HFFc6 (cell line): ENCODE results near the gene ATXN7L1. TPM values are rescaled to one million over a fixed set of nuclear protein-coding genes. Genes with fewer than 3 reads are reported as not detected.
A peak's percentile ranks its signal among the peaks of the same experiment; 100 is the strongest.
"Not testable (repeated sequence)": the region's sequence is repeated elsewhere in the genome, so short reads cannot be mapped to it uniquely, and the experiment has no call there.

ENCODE experiments used
- DNase-seq: peaks from one replicate; pipeline ENCODE4 v3.0.0-alpha.2; 2018
- H3K27ac Mint-ChIP-seq: 2 replicates; pipeline ENCODE4 v1.8.0; 2020; ENCODE audit warnings: mild to moderate bottlenecking, mixed read lengths
- H3K27me3 Mint-ChIP-seq: 2 replicates; pipeline ENCODE4 v1.8.0; 2021; ENCODE audit warnings: mild to moderate bottlenecking, moderate library complexity, mixed read lengths; ENCODE audit not compliant: insufficient read depth
- H3K36me3 Mint-ChIP-seq: 2 replicates; pipeline ENCODE4 v1.8.0; 2021; ENCODE audit warnings: low read depth, mixed read lengths
- H3K4me1 Mint-ChIP-seq: 2 replicates; pipeline ENCODE4 v1.8.0; 2020; ENCODE audit warnings: low read depth, mixed read lengths
- H3K4me3 Mint-ChIP-seq: 2 replicates; pipeline ENCODE4 v1.8.0; 2020; ENCODE audit warnings: mild to moderate bottlenecking, moderate library complexity, mixed read lengths
- H3K9me3 Mint-ChIP-seq: 2 replicates; pipeline ENCODE4 v1.8.0; 2020; ENCODE audit warnings: mild to moderate bottlenecking, mixed read lengths
- total RNA-seq, 6 experiments: library from RNA; stranded (reverse); fragmentation: NEBNext Ultra II Directional; extraction: Animal tissue kit (Norgen Biotek cat#: 25700); gene quantifications; 2 replicates in 1 of 6; 3 replicates in 5 of 6; pipeline ENCODE4 v1.2.3, GENCODE V29; 2021
- TF ChIP-seq, protein P1 (sequence below): fragments of 200-600 bp; sonication (generic); IDR thresholded peaks from 2 replicates; pipeline ENCODE4 v1.5.0; 2021; ENCODE audit warnings: antibody characterized with exemption, mild to moderate bottlenecking

ATXN7L1 gene
- total RNA-seq, 6 experiments from 2014 or later, result 8.4 to 11.4 (median 9.8) TPM

DNA sequence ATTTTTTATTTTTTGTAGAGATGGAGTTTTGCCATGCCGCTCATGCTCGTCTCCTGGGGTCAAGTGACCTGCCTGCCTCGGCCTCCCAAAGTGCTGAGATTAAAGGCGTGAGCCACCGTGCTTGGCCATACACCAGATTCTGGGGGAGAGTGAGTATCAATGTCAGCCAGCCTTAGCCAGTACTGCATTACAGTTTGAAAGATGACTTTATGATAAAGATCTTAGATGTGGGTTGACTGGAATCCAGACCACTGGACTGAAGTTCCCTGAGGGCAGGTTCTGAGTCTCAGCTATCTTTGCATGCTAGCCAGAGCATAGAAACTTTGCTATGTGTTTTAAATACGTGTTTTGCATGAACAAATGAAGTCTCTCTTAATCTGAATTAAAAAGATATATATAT lies 177.9 kb downstream of the ATXN7L1 start:
- Mint-ChIP-seq H3K4me1 (no peaks in the 10 kb centered on the region), H3K36me3 (no peaks in the 10 kb centered on the region; the same call in 1 of the 2 replicates), H3K27ac (no peak overlapping the region), H3K4me3 (no peak overlapping the region), H3K27me3 (no peaks in the 10 kb centered on the region; the same call in 1 of the 2 replicates), H3K9me3 (peaks cover 5% of the 10 kb centered on the region; the same call in 1 of the 2 replicates)
- no peak for DNase-seq
- TF ChIP-seq, protein P1, sequence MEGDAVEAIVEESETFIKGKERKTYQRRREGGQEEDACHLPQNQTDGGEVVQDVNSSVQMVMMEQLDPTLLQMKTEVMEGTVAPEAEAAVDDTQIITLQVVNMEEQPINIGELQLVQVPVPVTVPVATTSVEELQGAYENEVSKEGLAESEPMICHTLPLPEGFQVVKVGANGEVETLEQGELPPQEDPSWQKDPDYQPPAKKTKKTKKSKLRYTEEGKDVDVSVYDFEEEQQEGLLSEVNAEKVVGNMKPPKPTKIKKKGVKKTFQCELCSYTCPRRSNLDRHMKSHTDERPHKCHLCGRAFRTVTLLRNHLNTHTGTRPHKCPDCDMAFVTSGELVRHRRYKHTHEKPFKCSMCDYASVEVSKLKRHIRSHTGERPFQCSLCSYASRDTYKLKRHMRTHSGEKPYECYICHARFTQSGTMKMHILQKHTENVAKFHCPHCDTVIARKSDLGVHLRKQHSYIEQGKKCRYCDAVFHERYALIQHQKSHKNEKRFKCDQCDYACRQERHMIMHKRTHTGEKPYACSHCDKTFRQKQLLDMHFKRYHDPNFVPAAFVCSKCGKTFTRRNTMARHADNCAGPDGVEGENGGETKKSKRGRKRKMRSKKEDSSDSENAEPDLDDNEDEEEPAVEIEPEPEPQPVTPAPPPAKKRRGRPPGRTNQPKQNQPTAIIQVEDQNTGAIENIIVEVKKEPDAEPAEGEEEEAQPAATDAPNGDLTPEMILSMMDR, result no peak

DNA sequence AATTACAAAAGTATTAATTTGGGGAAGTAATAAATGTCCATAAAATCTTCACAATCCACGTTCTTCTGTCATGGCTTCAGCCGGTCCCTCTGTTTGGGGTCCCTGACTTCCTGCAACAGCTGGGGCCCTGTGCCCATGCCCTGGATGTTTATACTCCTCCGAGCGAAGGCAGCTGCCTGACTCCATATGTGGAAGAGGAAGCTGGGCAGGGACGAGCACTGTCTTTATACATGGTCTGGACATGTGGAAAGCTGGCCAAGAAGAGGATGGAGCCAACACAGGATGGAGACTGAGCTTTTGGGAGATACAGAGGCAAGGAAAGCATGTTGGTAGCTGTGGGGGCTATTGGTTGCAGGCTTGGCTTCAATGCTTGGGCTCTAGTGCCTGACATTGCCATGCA lies 178.6 kb downstream of the ATXN7L1 start:
- no peak overlapping the region for H3K27ac Mint-ChIP-seq
- no peak for DNase-seq
- H3K36me3 Mint-ChIP-seq, result no peaks in the 10 kb centered on the region; the same call in 1 of the 2 replicates
- H3K9me3 Mint-ChIP-seq, result peaks cover 5% of the 10 kb centered on the region; the same call in 1 of the 2 replicates
- no peak overlapping the region for H3K4me3 Mint-ChIP-seq
- TF ChIP-seq, protein P1, result no peak
- peaks cover under 1% of the 10 kb centered on the region; the same call in 1 of the 2 replicates for H3K27me3 Mint-ChIP-seq
- no peaks in the 10 kb centered on the region for H3K4me1 Mint-ChIP-seq

DNA sequence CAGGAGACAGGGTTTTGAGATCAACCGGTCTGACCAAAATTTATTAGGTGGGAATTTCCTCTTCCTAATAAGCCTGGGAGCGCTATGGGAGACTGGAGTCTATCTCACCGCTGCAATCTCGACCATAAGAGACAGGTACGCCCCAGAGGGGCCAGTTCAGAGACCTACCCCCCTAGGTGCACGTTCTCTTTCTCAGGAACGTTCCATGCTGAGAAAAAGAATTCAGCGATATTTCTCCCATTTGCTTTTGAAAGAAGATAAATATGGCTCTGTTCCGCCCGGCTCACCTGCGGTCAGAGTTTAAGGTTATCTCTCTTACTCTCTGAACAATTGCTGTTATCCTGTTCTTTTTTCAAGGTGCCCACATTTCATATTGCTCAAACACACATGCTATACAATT lies 179.2 kb downstream of the ATXN7L1 start:
- H3K36me3 Mint-ChIP-seq, H3K27me3 Mint-ChIP-seq, DNase-seq, H3K4me3 Mint-ChIP-seq, H3K9me3 Mint-ChIP-seq, H3K27ac Mint-ChIP-seq, H3K4me1 Mint-ChIP-seq: not testable (repeated sequence)

DNA sequence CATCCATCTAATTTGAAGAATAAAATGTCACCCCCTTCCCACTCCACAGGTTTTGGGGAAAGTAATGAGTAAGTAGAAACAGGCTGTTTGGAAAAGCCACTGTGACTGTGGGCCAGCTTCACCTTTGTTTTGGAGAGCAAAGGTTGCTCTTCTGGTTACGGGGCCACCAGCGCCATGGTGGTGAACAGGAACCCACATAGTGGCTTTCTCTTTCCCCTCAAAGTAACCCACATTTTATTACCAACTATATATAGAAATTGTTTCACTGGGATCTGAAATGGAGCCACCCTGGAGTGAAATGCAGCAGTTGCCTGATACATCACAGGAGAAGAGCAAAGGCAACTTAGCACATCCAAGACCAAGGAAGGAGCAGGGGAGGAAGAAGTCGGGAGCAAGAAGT lies 182.8 kb downstream of the ATXN7L1 start:
- H3K4me3 Mint-ChIP-seq, result no peak overlapping the region
- H3K27me3 Mint-ChIP-seq, result peaks cover 4% of the 10 kb centered on the region; the same call in 1 of the 2 replicates
- H3K4me1 Mint-ChIP-seq, result peaks cover 22% of the 10 kb centered on the region
- H3K36me3 Mint-ChIP-seq, result no peaks in the 10 kb centered on the region
- H3K27ac Mint-ChIP-seq, result no peak overlapping the region
- TF ChIP-seq, protein P1, result no peak
- no peak for DNase-seq
- H3K9me3 Mint-ChIP-seq, result peaks cover 5% of the 10 kb centered on the region; the same call in 1 of the 2 replicates

DNA sequence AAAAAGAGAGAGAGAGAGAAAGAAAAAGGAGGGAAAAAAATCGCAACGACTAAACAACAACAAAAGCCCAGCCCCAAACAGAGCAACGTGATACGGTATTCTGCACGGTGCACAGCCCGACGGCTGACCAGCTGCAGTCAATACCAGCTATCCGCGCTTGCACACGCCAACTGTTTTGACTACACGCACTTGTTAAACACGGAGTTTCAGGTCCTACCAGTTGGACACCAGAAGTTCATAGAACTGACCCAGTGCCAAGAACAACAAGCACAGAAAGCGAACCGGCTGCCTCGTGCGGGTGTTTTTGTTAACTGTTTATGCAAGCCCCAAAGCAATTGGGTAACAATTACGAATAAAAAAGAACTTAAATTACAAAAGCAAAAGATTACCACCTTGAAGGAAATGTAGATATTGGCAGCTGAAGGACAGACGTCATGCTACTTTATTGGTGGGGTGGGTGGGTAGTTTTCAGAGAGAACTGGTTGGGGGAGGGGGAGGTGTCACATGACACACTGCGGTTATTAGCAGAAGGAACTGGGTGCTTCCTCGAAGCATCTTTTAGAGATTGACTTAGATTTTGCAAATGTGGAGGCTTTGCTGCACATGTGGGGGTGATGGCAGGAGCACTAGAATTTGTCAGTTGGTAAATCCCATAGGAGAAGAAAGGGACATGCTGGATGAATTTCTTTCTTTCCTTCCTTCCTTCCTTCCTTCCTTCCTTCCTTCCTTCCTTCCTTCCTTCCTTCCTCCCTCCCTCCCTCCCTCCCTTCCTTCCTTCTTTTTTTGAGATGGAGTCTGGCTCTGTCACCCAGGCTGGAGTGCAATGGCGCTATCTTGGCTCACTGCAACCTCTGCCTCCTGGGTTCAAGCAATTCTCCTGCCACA lies 184.5 kb downstream of the ATXN7L1 start:
- Mint-ChIP-seq H3K36me3 (no peaks in the 10 kb centered on the region), H3K9me3 (peaks cover 5% of the 10 kb centered on the region; the same call in 1 of the 2 replicates), H3K27ac (peak overlapping the region; percentile 82), H3K4me1 (peaks cover 30% of the 10 kb centered on the region), H3K27me3 (peaks cover 4% of the 10 kb centered on the region; the same call in 1 of the 2 replicates), H3K4me3 (peak overlapping the region; percentile 90)
- peak; percentile 71 for DNase-seq
- TF ChIP-seq, protein P1, result no peak

DNA sequence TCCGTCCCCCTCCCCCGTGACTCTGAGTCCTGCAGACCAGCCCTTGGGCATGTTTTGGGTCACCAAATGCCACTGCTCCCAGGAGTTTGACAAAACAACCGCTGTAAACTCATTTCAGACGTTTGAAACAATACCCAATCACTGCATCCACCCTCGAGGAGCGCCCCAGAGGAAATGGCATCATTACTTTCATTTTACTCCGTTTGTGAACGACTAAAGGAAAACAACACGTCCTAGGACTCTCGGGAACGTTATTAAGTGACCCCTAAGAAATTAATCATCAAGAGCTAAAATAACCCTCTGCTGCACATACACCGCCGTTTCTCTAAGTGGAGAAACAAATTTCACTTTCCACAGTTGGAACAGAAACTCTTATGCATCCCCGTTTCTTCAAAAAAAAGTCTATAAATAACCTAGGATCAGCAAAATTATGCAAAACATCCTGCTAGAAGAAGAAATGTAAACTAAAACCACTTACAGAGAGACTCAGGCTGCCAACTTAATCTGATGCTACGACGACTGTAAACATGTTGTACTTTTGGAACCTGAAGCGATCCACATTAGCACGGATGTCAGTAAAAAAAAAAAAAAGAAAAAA lies 185.2 kb downstream of the ATXN7L1 start:
- H3K27ac Mint-ChIP-seq, result peak overlapping the region; percentile 82
- TF ChIP-seq, protein P1, result no peak
- H3K9me3 Mint-ChIP-seq, result no peaks in the 10 kb centered on the region
- peaks cover 4% of the 10 kb centered on the region; the same call in 1 of the 2 replicates for H3K27me3 Mint-ChIP-seq
- DNase-seq, result peak; percentile 30
- H3K36me3 Mint-ChIP-seq, result no peaks in the 10 kb centered on the region
- H3K4me1 Mint-ChIP-seq, result peaks cover 30% of the 10 kb centered on the region
- peak overlapping the region; percentile 90 for H3K4me3 Mint-ChIP-seq
